PC-3 (cell line): ENCODE results near the gene PDHA2.
"Not testable (repeated sequence)": the region's sequence is repeated elsewhere in the genome, so short reads cannot be mapped to it uniquely, and the experiment has no call there.

ENCODE experiments used
- CTCF ChIP-seq: fragments of 300-600 bp; sonication (generic); conservative IDR thresholded peaks from 2 replicates; pipeline ENCODE4 v1.5.1; 2017; ENCODE audit warnings: antibody characterized with exemption, low read depth, mild to moderate bottlenecking, low read length
- EZH2 ChIP-seq: fragments of 300-600 bp; sonication (generic); IDR thresholded peaks from one replicate; pipeline ENCODE4 v1.6.1; 2017; ENCODE audit warnings: antibody characterized with exemption, mild to moderate bottlenecking, low read length; ENCODE audit not compliant: unreplicated experiment
- EZH2phosphoT487 ChIP-seq: fragments of 300-600 bp; sonication (generic); IDR thresholded peaks from 2 replicates; pipeline ENCODE4 v1.6.1; 2018; ENCODE audit warnings: mild to moderate bottlenecking, antibody characterized with exemption, low read length, borderline replicate concordance

DNA sequence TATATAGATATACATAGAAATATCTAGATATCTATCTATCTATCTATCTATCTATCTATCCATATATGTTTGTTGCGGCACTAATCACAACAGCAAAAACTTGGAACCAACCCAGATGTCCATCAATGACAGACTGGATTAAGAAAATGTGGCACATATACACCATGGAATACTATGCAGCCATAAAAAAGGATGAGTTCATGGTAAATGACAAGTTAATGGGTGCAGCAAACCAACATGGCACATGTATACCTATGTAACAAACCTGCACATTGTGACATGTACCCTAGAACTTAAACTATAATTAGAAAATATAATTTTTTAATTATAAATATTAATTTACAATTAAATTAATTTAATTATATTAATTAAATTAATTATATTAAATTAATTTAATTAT, 29.5 kb downstream of the PDHA2 start:
- TF ChIP-seq CTCF, EZH2, EZH2phosphoT487: not testable (repeated sequence)
